H9 (cell line): Measurements from ENCODE around the gene RPS8. TPM values are rescaled to one million over a fixed set of nuclear protein-coding genes. Genes with fewer than 3 reads are reported as not detected.
A peak's percentile ranks its signal among the peaks of the same experiment; 100 is the strongest.
"Not testable (repeated sequence)": the region's sequence is repeated elsewhere in the genome, so short reads cannot be mapped to it uniquely, and the experiment has no call there.

Experiments used
- DNase-seq: peaks from one replicate; pipeline ENCODE4 v3.0.0-alpha.2; 2017
- H2AFZ ChIP-seq: one replicate; pipeline ENCODE4 v1.6.1; 2013; ENCODE audit warnings: mild to moderate bottlenecking, low read length, control low read depth, moderate library complexity
- H2AK5ac ChIP-seq: 2 replicates; pipeline ENCODE4 v1.6.1; 2013; ENCODE audit warnings: low read length, control low read depth, mixed read lengths; ENCODE audit not compliant: insufficient read length
- H2BK120ac ChIP-seq: one replicate; pipeline ENCODE4 v1.6.1; 2013; ENCODE audit warnings: low read depth, mild to moderate bottlenecking, low read length, control low read depth, inconsistent platforms; ENCODE audit not compliant: poor library complexity, severe bottlenecking
- H2BK12ac ChIP-seq: 2 replicates; pipeline ENCODE4 v1.6.1; 2013; ENCODE audit warnings: low read length, control low read depth, mixed read lengths, low read depth; ENCODE audit not compliant: insufficient read length
- H2BK15ac ChIP-seq: 2 replicates; pipeline ENCODE4 v1.6.1; 2013; ENCODE audit warnings: low read depth, low read length, control low read depth
- H2BK20ac ChIP-seq: one replicate; pipeline ENCODE4 v1.6.1; 2013; ENCODE audit warnings: low read depth, mild to moderate bottlenecking, low read length, control low read depth, inconsistent platforms; ENCODE audit not compliant: poor library complexity, severe bottlenecking
- H2BK5ac ChIP-seq: 2 replicates; pipeline ENCODE4 v1.6.1; 2013; ENCODE audit warnings: low read length, control low read depth, mixed read lengths; ENCODE audit not compliant: insufficient read length
- H3K14ac ChIP-seq: 2 replicates; pipeline ENCODE4 v1.6.1; 2013; ENCODE audit warnings: low read length, control low read depth; ENCODE audit not compliant: insufficient read depth
- H3K18ac ChIP-seq: 2 replicates; pipeline ENCODE4 v1.6.1; 2013; ENCODE audit warnings: low read depth, mild to moderate bottlenecking, mixed read lengths, low read length, control low read depth; ENCODE audit not compliant: insufficient read length
- H3K23ac ChIP-seq: 2 replicates; pipeline ENCODE4 v1.6.1; 2013; ENCODE audit warnings: low read length, control low read depth, mixed read lengths, low read depth; ENCODE audit not compliant: insufficient read length
- H3K23me2 ChIP-seq: 2 replicates; pipeline ENCODE4 v1.6.1; 2013; ENCODE audit warnings: low read depth, mild to moderate bottlenecking, mixed read lengths, low read length, control low read depth; ENCODE audit not compliant: insufficient read length, poor library complexity, severe bottlenecking
- H3K27ac ChIP-seq: 2 replicates; pipeline ENCODE4 v1.5.1; 2013; ENCODE audit warnings: low read length, control low read depth, mixed read lengths, low read depth; ENCODE audit not compliant: insufficient read length
- H3K27me3 ChIP-seq: 2 replicates; pipeline ENCODE4 v1.6.1; 2013; ENCODE audit warnings: low read length, control low read depth, inconsistent platforms; ENCODE audit not compliant: insufficient read depth
- H3K4ac ChIP-seq: 2 replicates; pipeline ENCODE4 v1.6.1; 2013; ENCODE audit warnings: low read depth, mild to moderate bottlenecking, control low read depth, inconsistent platforms, low read length, moderate library complexity
- H3K4me1 ChIP-seq: 2 replicates; pipeline ENCODE4 v1.6.1; 2013; ENCODE audit warnings: low read length, control low read depth, inconsistent platforms; ENCODE audit not compliant: insufficient read depth
- H3K4me2 ChIP-seq: 2 replicates; pipeline ENCODE4 v1.6.1; 2013; ENCODE audit warnings: low read length, control low read depth, mixed read lengths; ENCODE audit not compliant: insufficient read length, insufficient read depth
- H3K56ac ChIP-seq: 2 replicates; pipeline ENCODE4 v1.6.1; 2013; ENCODE audit warnings: low read depth, mild to moderate bottlenecking, mixed read lengths, low read length, control low read depth; ENCODE audit not compliant: insufficient read length
- H3K79me1 ChIP-seq: 2 replicates; pipeline ENCODE4 v1.6.1; 2013; ENCODE audit warnings: low read depth, mild to moderate bottlenecking, moderate library complexity, low read length, control low read depth, inconsistent platforms; ENCODE audit not compliant: insufficient read depth, poor library complexity, severe bottlenecking
- H3K79me2 ChIP-seq: 2 replicates; pipeline ENCODE4 v1.6.1; 2013; ENCODE audit warnings: low read length, control low read depth, inconsistent platforms; ENCODE audit not compliant: insufficient read depth
- H3K9ac ChIP-seq: 2 replicates; pipeline ENCODE4 v1.6.1; 2013; ENCODE audit warnings: low read length, control low read depth, mixed read lengths; ENCODE audit not compliant: insufficient read length; ENCODE audit errors: extremely low read depth
- H3K9me3 ChIP-seq: one replicate; pipeline ENCODE4 v1.6.1; 2013; ENCODE audit warnings: low read depth, low read length, inconsistent platforms; ENCODE audit not compliant: control insufficient read depth
- H3T11ph ChIP-seq: one replicate; pipeline ENCODE4 v1.6.1; 2013; ENCODE audit warnings: mild to moderate bottlenecking, low read length, control low read depth, inconsistent platforms
- H4K20me1 ChIP-seq: one replicate; pipeline ENCODE4 v1.6.1; 2013; ENCODE audit not compliant: control insufficient read depth, insufficient read length, insufficient read depth
- H4K5ac ChIP-seq: 2 replicates; pipeline ENCODE4 v1.6.1; 2013; ENCODE audit warnings: low read depth, mild to moderate bottlenecking, mixed read lengths, low read length, control low read depth; ENCODE audit not compliant: insufficient read length
- H4K8ac ChIP-seq: replicated peaks from 2 replicates; pipeline ENCODE4 v1.6.1; 2013; ENCODE audit warnings: low read length, control low read depth, mixed read lengths, low read depth; ENCODE audit not compliant: insufficient read length
- H4K91ac ChIP-seq: 2 replicates; pipeline ENCODE4 v1.6.1; 2013; ENCODE audit warnings: low read depth, mild to moderate bottlenecking, moderate library complexity, mixed read lengths, low read length, control low read depth; ENCODE audit not compliant: insufficient read length
- H3K27ac Mint-ChIP-seq, 3 experiments: 2 replicates in 2 of 3; 3 replicates in 1 of 3; pipeline ENCODE4 v1.8.0; 2020 to 2021; ENCODE audit warnings: mixed read lengths in 3 of 3, mild to moderate bottlenecking in 1 of 3, moderate library complexity in 1 of 3
- H3K27me3 Mint-ChIP-seq: 2 replicates; pipeline ENCODE4 v1.8.0; 2021; ENCODE audit warnings: low read depth, mild to moderate bottlenecking, moderate library complexity, mixed read lengths
- H3K36me3 Mint-ChIP-seq, 3 experiments: 2 replicates in 2 of 3; 3 replicates in 1 of 3; pipeline ENCODE4 v1.8.0; 2020 to 2021; ENCODE audit warnings: low read depth in 3 of 3, mixed read lengths in 3 of 3; ENCODE audit not compliant: insufficient read depth in 1 of 3
- H3K4me1 Mint-ChIP-seq, 2 experiments: 2 replicates each; pipeline ENCODE4 v1.8.0; 2020; ENCODE audit warnings: mixed read lengths in 2 of 2
- H3K4me3 Mint-ChIP-seq, 2 experiments: 2 replicates in 1 of 2; 3 replicates in 1 of 2; pipeline ENCODE4 v1.8.0; 2020 to 2021; ENCODE audit warnings: mild to moderate bottlenecking in 2 of 2, mixed read lengths in 2 of 2, moderate library complexity in 1 of 2
- H3K9me3 Mint-ChIP-seq, 2 experiments: 2 replicates in 1 of 2; 3 replicates in 1 of 2; pipeline ENCODE4 v1.8.0; 2020; ENCODE audit warnings: mild to moderate bottlenecking in 2 of 2, mixed read lengths in 2 of 2, moderate library complexity in 1 of 2
- WGBS: extraction: QIAGEN DNeasy Blood & Tissue Kit; methylation state at CpG from one replicate; pipeline ENCODE4 v1.1.7; 2013; ENCODE audit warnings: missing lambda C conversion rate, low lambda C conversion rate, mixed read lengths; ENCODE audit not compliant: insufficient read length; ENCODE audit errors: extremely low coverage; 5-methylcytosine and 5-hydroxymethylcytosine counted together
- total RNA-seq: library from RNA; stranded (reverse); gene quantifications from 2 replicates; pipeline ENCODE4 v1.2.1, GENCODE V29; 2021
- TF ChIP-seq, protein P1 (sequence below): fragments of 200-600 bp; sonication (generic); conservative IDR thresholded peaks from 3 replicates; pipeline ENCODE4 v1.8.0; 2021; ENCODE audit warnings: antibody characterized with exemption, mild to moderate bottlenecking

RPS8 gene
- total RNA-seq, 1 experiment from 2014 or later, result 2,591 TPM

DNA sequence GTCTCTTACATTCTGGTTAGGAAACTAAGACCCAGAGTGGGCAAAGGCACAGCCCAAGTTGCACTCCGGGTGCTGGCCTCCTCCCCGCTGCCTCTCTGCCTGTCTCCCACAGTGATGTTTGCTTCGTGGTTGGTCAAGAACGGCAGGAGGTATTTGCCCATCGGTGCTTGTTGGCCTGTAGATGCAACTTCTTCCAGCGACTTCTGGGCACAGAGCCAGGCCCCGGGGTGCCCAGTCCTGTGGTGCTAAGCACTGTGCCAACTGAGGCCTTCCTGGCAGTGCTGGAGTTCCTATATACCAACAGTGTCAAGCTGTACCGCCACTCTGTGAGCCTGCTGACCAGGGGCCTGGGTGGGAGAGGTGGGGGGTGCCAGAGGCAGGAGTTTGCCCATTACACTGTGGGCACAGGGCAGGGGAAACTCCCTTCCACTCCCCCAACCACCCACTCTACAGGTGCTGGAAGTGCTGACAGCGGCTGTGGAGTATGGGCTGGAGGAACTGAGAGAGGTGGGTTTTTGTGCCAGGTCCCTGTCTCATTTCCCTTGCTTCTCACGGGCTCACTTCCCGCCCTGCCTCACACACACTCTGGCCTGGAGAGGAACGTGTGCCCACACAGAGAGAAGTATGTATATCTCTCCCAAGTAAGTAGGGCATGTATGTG, 34.9 kb downstream of the RPS8 start:
- TF ChIP-seq, protein P1, sequence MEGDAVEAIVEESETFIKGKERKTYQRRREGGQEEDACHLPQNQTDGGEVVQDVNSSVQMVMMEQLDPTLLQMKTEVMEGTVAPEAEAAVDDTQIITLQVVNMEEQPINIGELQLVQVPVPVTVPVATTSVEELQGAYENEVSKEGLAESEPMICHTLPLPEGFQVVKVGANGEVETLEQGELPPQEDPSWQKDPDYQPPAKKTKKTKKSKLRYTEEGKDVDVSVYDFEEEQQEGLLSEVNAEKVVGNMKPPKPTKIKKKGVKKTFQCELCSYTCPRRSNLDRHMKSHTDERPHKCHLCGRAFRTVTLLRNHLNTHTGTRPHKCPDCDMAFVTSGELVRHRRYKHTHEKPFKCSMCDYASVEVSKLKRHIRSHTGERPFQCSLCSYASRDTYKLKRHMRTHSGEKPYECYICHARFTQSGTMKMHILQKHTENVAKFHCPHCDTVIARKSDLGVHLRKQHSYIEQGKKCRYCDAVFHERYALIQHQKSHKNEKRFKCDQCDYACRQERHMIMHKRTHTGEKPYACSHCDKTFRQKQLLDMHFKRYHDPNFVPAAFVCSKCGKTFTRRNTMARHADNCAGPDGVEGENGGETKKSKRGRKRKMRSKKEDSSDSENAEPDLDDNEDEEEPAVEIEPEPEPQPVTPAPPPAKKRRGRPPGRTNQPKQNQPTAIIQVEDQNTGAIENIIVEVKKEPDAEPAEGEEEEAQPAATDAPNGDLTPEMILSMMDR, result no peak
- no peak overlapping the region for H3T11ph ChIP-seq
- Mint-ChIP-seq H3K27ac (no peak overlapping the region), H3K9me3 (no peaks in the 10 kb centered on the region), H3K4me1 (peaks cover 37 to 45% of the 10 kb centered on the region in 2 experiments), H3K4me3 (no peak overlapping the region), H3K27me3 (no peaks in the 10 kb centered on the region; the same call in 1 of the 2 replicates), H3K36me3 (peaks cover under 1 to 11% (median 9%) of the 10 kb centered on the region in 3 experiments; a peak in 6 of 7 replicates)
- no peaks in the 10 kb centered on the region for H3K27me3 ChIP-seq
- H3K79me2 ChIP-seq, result no peaks in the 10 kb centered on the region
- no peaks in the 10 kb centered on the region for H3K9me3 ChIP-seq
- H4K8ac ChIP-seq, result no peak overlapping the region
- H2AFZ ChIP-seq, result no peak overlapping the region
- H2BK5ac ChIP-seq, result no peak overlapping the region
- H3K14ac ChIP-seq, result no peak overlapping the region; the same call in 1 of the 2 replicates
- no peak overlapping the region for H2BK120ac ChIP-seq
- no peak overlapping the region for H2BK20ac ChIP-seq
- H3K4me1 ChIP-seq, result peaks cover 10% of the 10 kb centered on the region; the same call in 1 of the 2 replicates
- WGBS, result no CpG with 5 or more reads among the region's 12 CpGs
- no peak overlapping the region for H3K56ac ChIP-seq
- H2BK12ac ChIP-seq, result no peak overlapping the region
- no peak overlapping the region for H3K4me2 ChIP-seq
- no peak overlapping the region for H3K9ac ChIP-seq
- DNase-seq, result peak; percentile 24
- peaks cover 7% of the 10 kb centered on the region for H3K23me2 ChIP-seq
- H3K18ac ChIP-seq, result no peak overlapping the region
- H3K79me1 ChIP-seq, result no peaks in the 10 kb centered on the region
- H4K20me1 ChIP-seq, result no peaks in the 10 kb centered on the region
- no peak overlapping the region for H3K23ac ChIP-seq
- no peak overlapping the region for H4K91ac ChIP-seq
- H2AK5ac ChIP-seq, result no peak overlapping the region
- no peak overlapping the region for H3K4ac ChIP-seq
- no peak overlapping the region for H3K27ac ChIP-seq
- H2BK15ac ChIP-seq, result no peak overlapping the region
- H4K5ac ChIP-seq, result no peak overlapping the region

DNA sequence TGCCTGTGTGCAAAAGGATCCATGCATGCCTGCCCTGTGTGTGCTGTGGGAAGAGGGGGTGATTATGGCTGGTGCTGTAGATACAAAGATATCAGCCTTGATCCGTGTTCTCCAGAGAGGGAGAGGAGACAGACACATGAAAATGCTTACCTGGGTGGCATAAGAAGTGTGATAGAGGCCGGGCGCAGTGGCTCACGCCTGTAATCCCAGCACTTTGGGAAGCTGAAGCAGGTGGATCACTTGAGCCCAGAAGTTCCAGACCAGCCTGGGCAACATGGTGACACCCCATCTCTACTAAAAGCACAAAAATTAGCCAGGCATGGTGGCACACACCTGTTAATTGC, 35.4 kb downstream of the RPS8 start:
- H3K4me1 ChIP-seq, result peaks cover 10% of the 10 kb centered on the region; the same call in 1 of the 2 replicates
- DNase-seq, result not testable (repeated sequence)
- WGBS, result no CpG with 5 or more reads among the region's 4 CpGs

More for the DNA sequence above, 35.4 kb downstream of the RPS8 start:
- not testable (repeated sequence) for H3K56ac ChIP-seq, H3K9me3 ChIP-seq, H2AFZ ChIP-seq, H2AK5ac ChIP-seq, H2BK15ac ChIP-seq, H3K14ac ChIP-seq, H3K79me2 ChIP-seq, H4K91ac ChIP-seq, H2BK12ac ChIP-seq, H3K23me2 ChIP-seq, H3K36me3 Mint-ChIP-seq, H4K5ac ChIP-seq, H3K4ac ChIP-seq, H3K18ac ChIP-seq, H4K8ac ChIP-seq, H3K27me3 ChIP-seq, H3K79me1 ChIP-seq, H3K9ac ChIP-seq, H3K4me3 Mint-ChIP-seq, H2BK120ac ChIP-seq, H4K20me1 ChIP-seq, H2BK5ac ChIP-seq, H3K23ac ChIP-seq, H3K27ac Mint-ChIP-seq, H3T11ph ChIP-seq, H3K9me3 Mint-ChIP-seq, H2BK20ac ChIP-seq, H3K27me3 Mint-ChIP-seq, H3K4me2 ChIP-seq, H3K27ac ChIP-seq
- H3K4me1 Mint-ChIP-seq, result peaks cover 38 to 49% of the 10 kb centered on the region in 2 experiments
